ENCODE data around the gene NRIP3. TPM values are rescaled to one million over a fixed set of nuclear protein-coding genes. Genes with fewer than 3 reads are reported as not detected.

Gene NRIP3
- total RNA-seq, 2 experiments from 2014 or later, result not detected

- no peaks in the 10 kb centered on the region for H4K20me1 ChIP-seq (ENCODE audit: insufficient read depth, low read length)
- H3K4me3 ChIP-seq (ENCODE audit: low read depth, low read length, poor library complexity, severe bottlenecking), result no peak overlapping the region
- intact Hi-C loops (cut with micrococcal nuclease; ENCODE audit: unreplicated experiment), result no loop called here
- BruUV-seq (replicated peaks), result no TSS peak
- no peaks in the 10 kb centered on the region for H3K9me3 ChIP-seq (ENCODE audit: low read length)
- H3K79me2 ChIP-seq (ENCODE audit: insufficient read depth, low read depth, low read length), result no peaks in the 10 kb centered on the region
- H3K4me1 ChIP-seq (ENCODE audit: insufficient read depth, low read length, poor library complexity, severe bottlenecking), result no peaks in the 10 kb centered on the region
- no peak for DNase-seq (ENCODE audit: low spot score)
- H3K9me2 ChIP-seq (ENCODE audit: insufficient read depth, low read length), result no peaks in the 10 kb centered on the region
- no peak for TF ChIP-seq EZH2phosphoT487 (IDR thresholded peaks at IDR 0.05; ENCODE audit: borderline replicate concordance, low read depth, low read length)
- TF ChIP-seq, protein P1, sequence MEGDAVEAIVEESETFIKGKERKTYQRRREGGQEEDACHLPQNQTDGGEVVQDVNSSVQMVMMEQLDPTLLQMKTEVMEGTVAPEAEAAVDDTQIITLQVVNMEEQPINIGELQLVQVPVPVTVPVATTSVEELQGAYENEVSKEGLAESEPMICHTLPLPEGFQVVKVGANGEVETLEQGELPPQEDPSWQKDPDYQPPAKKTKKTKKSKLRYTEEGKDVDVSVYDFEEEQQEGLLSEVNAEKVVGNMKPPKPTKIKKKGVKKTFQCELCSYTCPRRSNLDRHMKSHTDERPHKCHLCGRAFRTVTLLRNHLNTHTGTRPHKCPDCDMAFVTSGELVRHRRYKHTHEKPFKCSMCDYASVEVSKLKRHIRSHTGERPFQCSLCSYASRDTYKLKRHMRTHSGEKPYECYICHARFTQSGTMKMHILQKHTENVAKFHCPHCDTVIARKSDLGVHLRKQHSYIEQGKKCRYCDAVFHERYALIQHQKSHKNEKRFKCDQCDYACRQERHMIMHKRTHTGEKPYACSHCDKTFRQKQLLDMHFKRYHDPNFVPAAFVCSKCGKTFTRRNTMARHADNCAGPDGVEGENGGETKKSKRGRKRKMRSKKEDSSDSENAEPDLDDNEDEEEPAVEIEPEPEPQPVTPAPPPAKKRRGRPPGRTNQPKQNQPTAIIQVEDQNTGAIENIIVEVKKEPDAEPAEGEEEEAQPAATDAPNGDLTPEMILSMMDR (conservative IDR thresholded peaks at IDR 0.05; ENCODE audit: low read length), result no peak
- ChIA-PET POLR2A (no interaction called here), CTCF (ENCODE audit: unreplicated experiment) (no interaction called here)
- no peaks in the 10 kb centered on the region for H3K36me3 ChIP-seq (ENCODE audit: insufficient read depth, low read length)
- no peak overlapping the region for H3K4me2 ChIP-seq (ENCODE audit: low read length)
- H3K27ac ChIP-seq (ENCODE audit: low read depth, low read length, poor library complexity, severe bottlenecking), result no peak overlapping the region
- H2AFZ ChIP-seq (ENCODE audit: low read length), result no peak overlapping the region
Observed at GRCh38 chr11:8973121-8973520, 30.7 kb downstream of the NRIP3 start.

- intact Hi-C loops (cut with micrococcal nuclease; ENCODE audit: unreplicated experiment), result no loop called here
- Histone ChIP-seq H4K20me1 (ENCODE audit: insufficient read depth, low read length) (no peaks in the 10 kb centered on the region), H3K36me3 (ENCODE audit: insufficient read depth, low read length) (no peaks in the 10 kb centered on the region; the same call in 1 of the 2 replicates), H3K27ac (ENCODE audit: low read depth, low read length, poor library complexity, severe bottlenecking) (no peak overlapping the region), H3K4me3 (ENCODE audit: low read depth, low read length, poor library complexity, severe bottlenecking) (no peak overlapping the region), H3K9me3 (ENCODE audit: low read length) (no peaks in the 10 kb centered on the region), H3K79me2 (ENCODE audit: insufficient read depth, low read depth, low read length) (no peaks in the 10 kb centered on the region), H2AFZ (ENCODE audit: low read length) (no peak overlapping the region), H3K4me1 (ENCODE audit: insufficient read depth, low read length, poor library complexity, severe bottlenecking) (no peaks in the 10 kb centered on the region), H3K4me2 (ENCODE audit: low read length) (no peak overlapping the region), H3K9me2 (ENCODE audit: insufficient read depth, low read length) (no peaks in the 10 kb centered on the region)
- CTCF ChIA-PET (ENCODE audit: unreplicated experiment), result no interaction called here
- POLR2A ChIA-PET, result no interaction called here
- BruUV-seq (replicated peaks), result no TSS peak
- no peak for TF ChIP-seq EZH2phosphoT487 (IDR thresholded peaks at IDR 0.05; ENCODE audit: borderline replicate concordance, low read depth, low read length)
- TF ChIP-seq, protein P1 (conservative IDR thresholded peaks at IDR 0.05; ENCODE audit: low read length), result no peak
- DNase-seq (ENCODE audit: low spot score), result no peak
Observed at GRCh38 chr11:8971924-8972316, 31.9 kb downstream of the NRIP3 start.

- H2AFZ ChIP-seq (ENCODE audit: low read length), result no peak overlapping the region
- DNase-seq (ENCODE audit: low spot score), result no peak
- no TSS peak for BruUV-seq (replicated peaks)
- no peak overlapping the region for H3K27ac ChIP-seq (ENCODE audit: low read depth, low read length, poor library complexity, severe bottlenecking)
- H3K4me3 ChIP-seq (ENCODE audit: low read depth, low read length, poor library complexity, severe bottlenecking), result no peak overlapping the region
- ChIA-PET CTCF (ENCODE audit: unreplicated experiment) (no interaction called here), POLR2A (no interaction called here)
- no peaks in the 10 kb centered on the region for H4K20me1 ChIP-seq (ENCODE audit: insufficient read depth, low read length)
- no peaks in the 10 kb centered on the region for H3K79me2 ChIP-seq (ENCODE audit: insufficient read depth, low read depth, low read length)
- H3K4me1 ChIP-seq (ENCODE audit: insufficient read depth, low read length, poor library complexity, severe bottlenecking), result no peaks in the 10 kb centered on the region
- no peaks in the 10 kb centered on the region; the same call in 1 of the 2 replicates for H3K36me3 ChIP-seq (ENCODE audit: insufficient read depth, low read length)
- intact Hi-C loops (cut with micrococcal nuclease; ENCODE audit: unreplicated experiment), result no loop called here
- no peaks in the 10 kb centered on the region for H3K9me3 ChIP-seq (ENCODE audit: low read length)
- no peak for TF ChIP-seq EZH2phosphoT487 (IDR thresholded peaks at IDR 0.05; ENCODE audit: borderline replicate concordance, low read depth, low read length)
- TF ChIP-seq, protein P1 (conservative IDR thresholded peaks at IDR 0.05; ENCODE audit: low read length), result no peak
- no peaks in the 10 kb centered on the region for H3K9me2 ChIP-seq (ENCODE audit: insufficient read depth, low read length)
- H3K4me2 ChIP-seq (ENCODE audit: low read length), result no peak overlapping the region
Observed at GRCh38 chr11:8971196-8971923, 32.4 kb downstream of the NRIP3 start.
